KMS-11 (cell line): Measurements from ENCODE around the gene MYCN.
A peak's percentile ranks its signal among the peaks of the same experiment; 100 is the strongest.

Experiments used
- H2AFZ ChIP-seq: fragments of 200-600 bp; sonication (generic); 2 replicates; pipeline ENCODE4 v1.6.1; 2016; ENCODE audit warnings: antibody characterized with exemption, mixed run types, low read depth
- H3K27ac ChIP-seq: fragments of 200-600 bp; sonication (generic); 2 replicates; pipeline ENCODE4 v1.6.1; 2016; ENCODE audit warnings: mild to moderate bottlenecking, mixed run types
- H3K27me3 ChIP-seq: fragments of 200-600 bp; sonication (generic); 2 replicates; pipeline ENCODE4 v1.6.1; 2017; ENCODE audit warnings: mild to moderate bottlenecking, low read depth, mixed run types, moderate library complexity; ENCODE audit not compliant: insufficient read depth
- H3K36me3 ChIP-seq: fragments of 200-600 bp; sonication (generic); 2 replicates; pipeline ENCODE4 v1.6.1; 2017; ENCODE audit warnings: mild to moderate bottlenecking, mixed run types; ENCODE audit not compliant: insufficient read depth
- H3K4me1 ChIP-seq: fragments of 200-600 bp; sonication (generic); 2 replicates; pipeline ENCODE4 v1.6.1; 2016; ENCODE audit warnings: mild to moderate bottlenecking, low read depth, mixed run types; ENCODE audit not compliant: poor library complexity, severe bottlenecking
- H3K4me2 ChIP-seq: fragments of 200-600 bp; sonication (generic); 2 replicates; pipeline ENCODE4 v1.7.0; 2016; ENCODE audit warnings: mild to moderate bottlenecking, mixed run types
- H3K4me3 ChIP-seq: fragments of 200-600 bp; sonication (generic); IDR thresholded peaks from 2 replicates; pipeline ENCODE4 v1.6.1; 2017; ENCODE audit warnings: low read depth, low read length, mixed read lengths; ENCODE audit not compliant: insufficient read depth
- H3K79me2 ChIP-seq: fragments of 200-600 bp; sonication (generic); 2 replicates; pipeline ENCODE4 v1.6.1; 2016; ENCODE audit warnings: low read depth, mixed run types; ENCODE audit not compliant: insufficient read depth
- H3K9ac ChIP-seq: fragments of 200-600 bp; sonication (generic); 2 replicates; pipeline ENCODE4 v1.6.1; 2016; ENCODE audit warnings: mild to moderate bottlenecking, mixed run types
- H4K20me1 ChIP-seq: fragments of 200-600 bp; sonication (generic); 2 replicates; pipeline ENCODE4 v1.6.1; 2016; ENCODE audit warnings: mild to moderate bottlenecking, mixed run types; ENCODE audit not compliant: insufficient read depth
- TF ChIP-seq, protein P1 (sequence below): fragments of 200-600 bp; sonication (generic); conservative IDR thresholded peaks from 2 replicates; pipeline ENCODE4 v1.6.1; 2017; ENCODE audit warnings: low read depth, mild to moderate bottlenecking, antibody characterized with exemption, low read length, moderate library complexity, mixed read lengths

The MYCN gene

DNA sequence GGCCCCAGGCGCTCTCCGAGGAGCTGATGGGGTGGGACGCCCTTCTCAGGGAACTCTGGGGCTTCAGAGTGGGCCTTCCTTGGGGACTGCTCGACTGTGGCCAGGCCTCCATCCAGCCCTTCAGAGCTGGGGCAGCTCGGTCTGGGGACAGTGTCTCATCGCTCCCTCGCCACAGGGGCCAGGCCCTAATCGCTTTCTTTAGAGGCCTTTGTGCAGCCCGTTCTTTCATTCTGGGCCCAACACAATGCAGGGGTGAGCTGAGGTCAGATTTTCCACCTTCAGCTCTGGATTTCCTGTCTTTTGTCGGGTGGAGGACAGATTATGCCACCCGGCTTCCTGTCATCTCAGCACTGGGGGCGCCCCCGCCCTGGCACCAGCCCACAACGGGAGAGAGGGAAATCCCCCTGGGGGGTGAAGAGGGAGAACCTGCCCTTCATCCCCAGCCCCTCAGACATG, 25.2 kb downstream of the MYCN start:
- H3K4me3 ChIP-seq, result no peak overlapping the region
- TF ChIP-seq, protein P1, sequence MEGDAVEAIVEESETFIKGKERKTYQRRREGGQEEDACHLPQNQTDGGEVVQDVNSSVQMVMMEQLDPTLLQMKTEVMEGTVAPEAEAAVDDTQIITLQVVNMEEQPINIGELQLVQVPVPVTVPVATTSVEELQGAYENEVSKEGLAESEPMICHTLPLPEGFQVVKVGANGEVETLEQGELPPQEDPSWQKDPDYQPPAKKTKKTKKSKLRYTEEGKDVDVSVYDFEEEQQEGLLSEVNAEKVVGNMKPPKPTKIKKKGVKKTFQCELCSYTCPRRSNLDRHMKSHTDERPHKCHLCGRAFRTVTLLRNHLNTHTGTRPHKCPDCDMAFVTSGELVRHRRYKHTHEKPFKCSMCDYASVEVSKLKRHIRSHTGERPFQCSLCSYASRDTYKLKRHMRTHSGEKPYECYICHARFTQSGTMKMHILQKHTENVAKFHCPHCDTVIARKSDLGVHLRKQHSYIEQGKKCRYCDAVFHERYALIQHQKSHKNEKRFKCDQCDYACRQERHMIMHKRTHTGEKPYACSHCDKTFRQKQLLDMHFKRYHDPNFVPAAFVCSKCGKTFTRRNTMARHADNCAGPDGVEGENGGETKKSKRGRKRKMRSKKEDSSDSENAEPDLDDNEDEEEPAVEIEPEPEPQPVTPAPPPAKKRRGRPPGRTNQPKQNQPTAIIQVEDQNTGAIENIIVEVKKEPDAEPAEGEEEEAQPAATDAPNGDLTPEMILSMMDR, result no peak
- H3K4me1 ChIP-seq, result peaks cover 23% of the 10 kb centered on the region
- H4K20me1 ChIP-seq, result no peaks in the 10 kb centered on the region
- H3K27me3 ChIP-seq, result no peaks in the 10 kb centered on the region
- no peaks in the 10 kb centered on the region for H3K36me3 ChIP-seq
- H3K4me2 ChIP-seq, result no peak overlapping the region
- no peak overlapping the region for H3K9ac ChIP-seq
- H3K27ac ChIP-seq, result no peak overlapping the region
- no peak overlapping the region for H2AFZ ChIP-seq
- H3K79me2 ChIP-seq, result no peaks in the 10 kb centered on the region

DNA sequence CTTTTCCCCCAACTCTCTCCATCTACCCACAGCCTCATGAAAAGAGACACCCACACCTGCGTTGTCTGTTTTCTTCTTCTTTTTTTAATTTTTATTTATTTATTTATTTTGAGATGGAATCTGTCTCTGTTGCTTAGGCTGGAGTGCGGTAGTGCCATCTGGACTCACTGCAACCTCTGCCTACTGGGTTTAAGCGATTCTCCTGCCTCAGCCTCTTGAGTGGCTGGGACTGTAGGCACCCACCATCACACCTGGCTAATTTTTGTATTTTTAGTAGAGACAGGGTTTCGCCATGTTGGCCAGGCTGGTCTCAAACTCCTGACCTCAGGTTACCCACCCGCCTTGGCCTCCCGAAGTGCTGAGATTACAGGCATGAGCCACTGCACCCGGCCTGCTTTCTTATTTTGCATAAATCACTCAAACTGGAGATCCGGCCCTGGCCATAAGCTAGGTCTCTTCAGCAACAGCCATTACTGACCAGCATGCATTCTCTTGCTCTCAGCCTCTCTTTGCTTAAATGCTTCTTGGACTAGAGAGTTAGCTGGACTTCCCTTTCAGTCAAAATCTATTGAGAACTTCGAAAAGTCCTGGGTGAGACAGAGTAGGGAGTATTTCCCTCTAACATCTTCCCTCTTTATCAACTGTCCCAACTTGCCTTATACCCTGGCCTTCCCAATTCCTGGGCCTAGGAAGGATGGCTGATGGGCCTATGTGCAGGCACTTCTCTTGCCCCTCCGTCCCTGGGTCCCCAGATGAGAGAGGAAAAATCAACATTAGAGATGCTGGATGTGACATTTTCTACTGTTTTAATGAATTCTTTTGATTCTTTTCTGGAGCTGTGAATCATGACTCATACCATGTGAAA, 27.3 kb downstream of the MYCN start:
- H3K36me3 ChIP-seq, result no peaks in the 10 kb centered on the region
- TF ChIP-seq, protein P1, result no peak
- no peaks in the 10 kb centered on the region for H4K20me1 ChIP-seq

DNA sequence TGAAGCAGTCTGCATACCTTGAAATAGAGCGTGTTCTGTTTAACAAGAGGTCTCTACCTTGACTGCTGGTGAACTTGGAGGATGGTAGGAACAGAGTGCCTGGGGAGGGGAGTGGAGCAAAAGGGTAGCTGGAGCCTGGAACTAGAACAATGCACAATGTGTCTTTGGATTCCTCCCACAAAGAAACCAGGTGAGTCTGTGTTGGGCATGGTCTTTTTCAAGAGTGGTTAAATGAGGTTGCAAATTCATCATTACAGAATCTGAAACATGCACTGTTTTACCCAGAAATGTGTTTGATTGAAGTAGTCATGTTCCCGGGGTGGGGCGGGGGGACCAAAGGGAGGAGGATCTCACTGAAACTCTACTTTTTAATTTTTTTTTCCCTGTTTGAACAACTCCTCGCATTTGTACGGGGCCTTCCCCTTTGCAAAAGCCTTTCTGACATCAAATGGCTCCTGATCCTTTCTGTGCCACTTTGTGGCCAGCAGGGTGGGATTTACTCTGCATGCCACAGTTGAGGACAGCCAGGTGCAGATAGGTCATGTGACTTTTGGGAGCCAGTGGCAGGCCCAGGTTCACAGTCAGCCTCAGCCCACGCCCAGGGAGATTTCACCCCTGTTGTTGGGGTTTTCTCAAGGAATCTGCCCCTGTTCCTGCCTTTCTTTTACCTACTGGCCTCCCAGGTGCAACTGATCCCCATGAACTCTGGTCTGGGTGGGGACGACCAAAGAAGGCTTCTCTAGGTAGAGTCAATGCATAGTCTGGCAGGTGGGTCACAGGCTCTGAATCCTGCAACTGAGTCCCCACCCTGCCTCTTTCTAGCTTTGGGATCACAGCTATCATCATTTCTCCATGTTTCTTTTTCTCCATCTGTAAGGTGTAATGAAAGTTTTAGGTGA, 28.2 kb downstream of the MYCN start:
- Histone ChIP-seq H3K36me3 (no peaks in the 10 kb centered on the region), H3K27me3 (no peaks in the 10 kb centered on the region), H3K4me2 (peak overlapping the region; percentile 30; the same call in 1 of the 2 replicates), H3K4me1 (peaks cover 23% of the 10 kb centered on the region), H3K27ac (no peak overlapping the region), H4K20me1 (no peaks in the 10 kb centered on the region), H3K4me3 (no peak overlapping the region), H3K79me2 (no peaks in the 10 kb centered on the region), H3K9ac (no peak overlapping the region), H2AFZ (no peak overlapping the region)
- TF ChIP-seq, protein P1, result no peak

More for the DNA sequence above, 27.3 kb downstream of the MYCN start:
- no peak overlapping the region for H2AFZ ChIP-seq
- H3K9ac ChIP-seq, result no peak overlapping the region
- no peak overlapping the region for H3K27ac ChIP-seq
- H3K4me1 ChIP-seq, result peaks cover 23% of the 10 kb centered on the region
- no peak overlapping the region for H3K4me3 ChIP-seq
- H3K27me3 ChIP-seq, result no peaks in the 10 kb centered on the region
- H3K4me2 ChIP-seq, result no peak overlapping the region; the same call in 1 of the 2 replicates
- no peaks in the 10 kb centered on the region for H3K79me2 ChIP-seq

DNA sequence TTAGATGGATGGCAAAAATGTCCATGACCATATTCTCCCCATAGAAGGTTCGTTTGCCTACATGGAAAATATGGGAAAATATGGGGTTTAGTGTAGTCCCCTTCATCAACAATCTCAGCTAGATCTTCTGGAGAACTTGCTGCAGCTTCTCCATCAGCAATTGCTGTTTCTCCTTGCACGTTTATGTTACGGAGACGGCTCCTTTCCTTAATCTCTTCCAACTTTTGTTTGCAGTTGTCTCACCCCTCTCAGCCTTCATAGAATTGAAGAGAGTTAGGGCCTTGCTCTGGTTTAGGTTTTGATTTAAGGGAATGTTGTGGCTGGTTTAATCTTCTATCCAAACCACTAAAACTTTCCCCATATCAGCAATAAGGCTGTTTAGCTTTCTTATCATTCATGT, 28.9 kb downstream of the MYCN start:
- Histone ChIP-seq H3K4me2 (peak overlapping the region; percentile 30; the same call in 1 of the 2 replicates), H3K79me2 (no peaks in the 10 kb centered on the region), H3K4me3 (no peak overlapping the region), H3K27ac (no peak overlapping the region), H3K27me3 (no peaks in the 10 kb centered on the region), H3K4me1 (peaks cover 23% of the 10 kb centered on the region), H3K9ac (no peak overlapping the region), H2AFZ (no peak overlapping the region), H4K20me1 (no peaks in the 10 kb centered on the region), H3K36me3 (no peaks in the 10 kb centered on the region)
- TF ChIP-seq, protein P1, result no peak
